Measurements from ENCODE around the gene CCDC92B.
"Not testable (repeated sequence)": the region's sequence is repeated elsewhere in the genome, so short reads cannot be mapped to it uniquely, and the experiment has no call there.

The CCDC92B gene

GRCh38 chr17:2703181-2703580, 46.3 kb downstream of the CCDC92B start:
- H3K4me3 ChIP-seq (ENCODE audit: low read length), result no peak overlapping the region
- no peak for TF ChIP-seq CTCF (conservative IDR thresholded peaks at IDR 0.05; ENCODE audit: low read depth, low read length)
- no peak for DNase-seq (ENCODE audit: low read depth)

- TF ChIP-seq CTCF (conservative IDR thresholded peaks at IDR 0.05; ENCODE audit: low read depth, low read length), result no peak
- H3K4me3 ChIP-seq (ENCODE audit: low read length), result no peak overlapping the region
- no peak for DNase-seq (ENCODE audit: low read depth)
These were observed 47.3 kb downstream of the CCDC92B start for GRCh38 chr17:2701996-2702741.

- no peak for DNase-seq (ENCODE audit: low read depth)
- TF ChIP-seq CTCF (conservative IDR thresholded peaks at IDR 0.05; ENCODE audit: low read depth, low read length), result no peak
- H3K4me3 ChIP-seq (ENCODE audit: low read length), result no peak overlapping the region
These were observed 48.1 kb downstream of the CCDC92B start for GRCh38 chr17:2701161-2701995.

- no peak for DNase-seq (ENCODE audit: low read depth)
- no peak overlapping the region for H3K4me3 ChIP-seq (ENCODE audit: low read length)
- TF ChIP-seq CTCF (conservative IDR thresholded peaks at IDR 0.05; ENCODE audit: low read depth, low read length), result no peak
These were observed 48.8 kb downstream of the CCDC92B start for GRCh38 chr17:2700491-2701141.

- DNase-seq (ENCODE audit: low read depth), result no peak
- TF ChIP-seq CTCF (conservative IDR thresholded peaks at IDR 0.05; ENCODE audit: low read depth, low read length), result no peak
- H3K4me3 ChIP-seq (ENCODE audit: low read length), result no peak overlapping the region
These were observed 49.4 kb downstream of the CCDC92B start for GRCh38 chr17:2700030-2700490.

GRCh38 chr17:2699216-2699805, 50.1 kb downstream of the CCDC92B start:
- H3K4me3 ChIP-seq (ENCODE audit: low read length); DNase-seq (ENCODE audit: low read depth): not testable (repeated sequence)

- no peak overlapping the region for H3K4me3 ChIP-seq (ENCODE audit: low read length)
- DNase-seq (ENCODE audit: low read depth), result no peak
These were observed 51.8 kb downstream of the CCDC92B start for GRCh38 chr17:2697611-2698162.

More at GRCh38 chr17:2697611-2698162, 51.8 kb downstream of the CCDC92B start:
- no peak for TF ChIP-seq CTCF (conservative IDR thresholded peaks at IDR 0.05; ENCODE audit: low read depth, low read length)

All from retinal pigment epithelial cell (primary cell).